DND-41 (cell line): ENCODE data around the gene SUZ12.
"Not testable (repeated sequence)": the region's sequence is repeated elsewhere in the genome, so short reads cannot be mapped to it uniquely, and the experiment has no call there.

ENCODE experiments used
- ATAC-seq: fragments of 200-7000 bp; cut with Tn5 transposase; 3 replicates; pipeline ENCODE4 v1.9.1; 2021; ENCODE audit warnings: low read depth; ENCODE audit not compliant: insufficient read depth
- DNase-seq: peaks from one replicate; pipeline ENCODE4 v3.0.0-alpha.2; 2020
- H2AFZ ChIP-seq: 2 replicates; pipeline ENCODE4 v1.6.0; 2012; ENCODE audit warnings: low read depth, low read length
- H3K27ac ChIP-seq: 2 replicates; pipeline ENCODE4 v1.5.1; 2012; ENCODE audit warnings: low read length, inconsistent platforms
- H3K27me3 ChIP-seq: fragments of 200-600 bp; sonication (generic); 2 replicates; pipeline ENCODE4 v1.6.0; 2012; ENCODE audit warnings: low read length, mild to moderate bottlenecking, inconsistent platforms; ENCODE audit not compliant: insufficient read depth, poor library complexity
- H3K36me3 ChIP-seq: 2 replicates; pipeline ENCODE4 v1.5.1; 2012; ENCODE audit warnings: low read length, inconsistent platforms; ENCODE audit not compliant: insufficient read depth
- H3K4me1 ChIP-seq: 2 replicates; pipeline ENCODE4 v1.5.1; 2012; ENCODE audit warnings: mild to moderate bottlenecking, low read length; ENCODE audit not compliant: insufficient read depth
- H3K4me2 ChIP-seq: 2 replicates; pipeline ENCODE4 v1.6.0; 2012; ENCODE audit warnings: mild to moderate bottlenecking, moderate library complexity, low read length, inconsistent platforms; ENCODE audit not compliant: insufficient read depth
- H3K4me3 ChIP-seq, 2 experiments: fragments of 200-600 bp in 1 of 2; shearing (Covaris generic) in 1 of 2; 2 replicates each; pipeline ENCODE4 v1.5.1; 2012 to 2016; ENCODE audit warnings: inconsistent platforms in 2 of 2, low read length in 2 of 2, mild to moderate bottlenecking in 2 of 2, low read depth in 1 of 2, moderate library complexity in 1 of 2
- H3K79me2 ChIP-seq: 2 replicates; pipeline ENCODE4 v1.6.0; 2012; ENCODE audit warnings: low read length, inconsistent platforms; ENCODE audit not compliant: insufficient read depth
- H3K9ac ChIP-seq: 2 replicates; pipeline ENCODE4 v1.6.0; 2012; ENCODE audit warnings: low read depth, mild to moderate bottlenecking, inconsistent platforms, low read length, moderate library complexity
- H3K9me3 ChIP-seq: 2 replicates; pipeline ENCODE4 v1.5.1; 2012; ENCODE audit warnings: low read length, moderate library complexity, mild to moderate bottlenecking, inconsistent platforms; ENCODE audit not compliant: insufficient read depth, severe bottlenecking
- H4K20me1 ChIP-seq: 2 replicates; pipeline ENCODE4 v1.6.0; 2012; ENCODE audit warnings: low read length; ENCODE audit not compliant: insufficient read depth
- CTCF ChIP-seq: IDR thresholded peaks from 2 replicates; pipeline ENCODE4 v1.5.1; 2012; ENCODE audit warnings: borderline replicate concordance, low read length, moderate library complexity, mild to moderate bottlenecking; ENCODE audit not compliant: poor library complexity, severe bottlenecking; ENCODE audit errors: extremely low read depth
- EZH2 ChIP-seq: IDR thresholded peaks from 3 replicates; pipeline ENCODE4 v1.6.1; 2012; ENCODE audit warnings: borderline replicate concordance, low read depth, mild to moderate bottlenecking, moderate library complexity, low read length, inconsistent platforms; ENCODE audit not compliant: severe bottlenecking

The SUZ12 gene

GRCh38 chr17:32033223-32033622 lies 96.4 kb downstream of the SUZ12 start:
- no peak overlapping the region for H3K4me2 ChIP-seq
- DNase-seq (no peak), ATAC-seq (no peak)
- peaks cover 35% of the 10 kb centered on the region; the same call in 1 of the 2 replicates for H3K36me3 ChIP-seq
- H3K4me3 ChIP-seq = no peak overlapping the region
- TF ChIP-seq CTCF (no peak), EZH2 (no peak)
- no peak overlapping the region for H3K27ac ChIP-seq
- no peak overlapping the region for H2AFZ ChIP-seq
- H3K4me1 ChIP-seq = no peaks in the 10 kb centered on the region
- H3K9me3 ChIP-seq = no peaks in the 10 kb centered on the region
- no peaks in the 10 kb centered on the region for H4K20me1 ChIP-seq
- H3K27me3 ChIP-seq = no peaks in the 10 kb centered on the region
- H3K9ac ChIP-seq = no peak overlapping the region
- H3K79me2 ChIP-seq = no peaks in the 10 kb centered on the region

- H3K4me2 ChIP-seq, H3K4me1 ChIP-seq, H3K4me3 ChIP-seq, ATAC-seq, H3K27ac ChIP-seq, H3K9me3 ChIP-seq, H2AFZ ChIP-seq, H3K79me2 ChIP-seq, H3K9ac ChIP-seq, DNase-seq, H3K27me3 ChIP-seq, H4K20me1 ChIP-seq: not testable (repeated sequence)
- peaks cover 35% of the 10 kb centered on the region; the same call in 1 of the 2 replicates for H3K36me3 ChIP-seq
Observed at GRCh38 chr17:32033812-32034211, 97.0 kb downstream of the SUZ12 start.

- peaks cover 45% of the 10 kb centered on the region for H3K36me3 ChIP-seq
- not testable (repeated sequence) for H3K4me3 ChIP-seq, H3K4me1 ChIP-seq, H2AFZ ChIP-seq, ATAC-seq, H3K27ac ChIP-seq, H3K9ac ChIP-seq, H4K20me1 ChIP-seq, H3K4me2 ChIP-seq, H3K9me3 ChIP-seq, H3K79me2 ChIP-seq, DNase-seq, H3K27me3 ChIP-seq
Observed at GRCh38 chr17:32040246-32040645, 103.4 kb downstream of the SUZ12 start.

GRCh38 chr17:32041306-32041875 lies 104.6 kb downstream of the SUZ12 start:
- H3K36me3 ChIP-seq = peaks cover 36% of the 10 kb centered on the region
- not testable (repeated sequence) for H3K27me3 ChIP-seq, H3K4me2 ChIP-seq, H3K9me3 ChIP-seq, H3K79me2 ChIP-seq, H2AFZ ChIP-seq, DNase-seq, ATAC-seq, H3K9ac ChIP-seq, H4K20me1 ChIP-seq, H3K4me3 ChIP-seq, H3K27ac ChIP-seq, H3K4me1 ChIP-seq

GRCh38 chr17:32042266-32042665 lies 105.5 kb downstream of the SUZ12 start:
- H2AFZ ChIP-seq, H3K27me3 ChIP-seq, H4K20me1 ChIP-seq, H3K4me2 ChIP-seq, H3K4me1 ChIP-seq, H3K27ac ChIP-seq, DNase-seq, H3K4me3 ChIP-seq, H3K9me3 ChIP-seq, H3K79me2 ChIP-seq, ATAC-seq, H3K9ac ChIP-seq: not testable (repeated sequence)
- H3K36me3 ChIP-seq = peaks cover 27% of the 10 kb centered on the region

- not testable (repeated sequence) for H3K79me2 ChIP-seq, H2AFZ ChIP-seq, H3K4me1 ChIP-seq, H3K9ac ChIP-seq, H3K4me2 ChIP-seq, H3K9me3 ChIP-seq, H3K27ac ChIP-seq, DNase-seq, H4K20me1 ChIP-seq, ATAC-seq, H3K4me3 ChIP-seq, H3K27me3 ChIP-seq
- H3K36me3 ChIP-seq = peaks cover 14% of the 10 kb centered on the region
Observed at GRCh38 chr17:32045611-32046010, 108.8 kb downstream of the SUZ12 start.

GRCh38 chr17:32047663-32048062 lies 110.9 kb downstream of the SUZ12 start:
- H2AFZ ChIP-seq, H3K27me3 ChIP-seq, H3K4me3 ChIP-seq, H3K9ac ChIP-seq, H3K9me3 ChIP-seq, ATAC-seq, H3K27ac ChIP-seq, H4K20me1 ChIP-seq, H3K4me1 ChIP-seq, H3K4me2 ChIP-seq, H3K79me2 ChIP-seq, DNase-seq, H3K36me3 ChIP-seq: not testable (repeated sequence)
